GM19372 (cell line): Measurements from ENCODE around the gene TECR.
A peak's percentile ranks its signal among the peaks of the same experiment; 100 is the strongest.
"Not testable (repeated sequence)": the region's sequence is repeated elsewhere in the genome, so short reads cannot be mapped to it uniquely, and the experiment has no call there.

Experiments
- ATAC-seq: cut with Tn5 transposase; IDR thresholded peaks from one replicate; pipeline ENCODE4 v1.9.1; 2021; ENCODE audit warnings: mild to moderate bottlenecking, low read depth, moderate library complexity; ENCODE audit not compliant: unreplicated experiment

Gene TECR

DNA sequence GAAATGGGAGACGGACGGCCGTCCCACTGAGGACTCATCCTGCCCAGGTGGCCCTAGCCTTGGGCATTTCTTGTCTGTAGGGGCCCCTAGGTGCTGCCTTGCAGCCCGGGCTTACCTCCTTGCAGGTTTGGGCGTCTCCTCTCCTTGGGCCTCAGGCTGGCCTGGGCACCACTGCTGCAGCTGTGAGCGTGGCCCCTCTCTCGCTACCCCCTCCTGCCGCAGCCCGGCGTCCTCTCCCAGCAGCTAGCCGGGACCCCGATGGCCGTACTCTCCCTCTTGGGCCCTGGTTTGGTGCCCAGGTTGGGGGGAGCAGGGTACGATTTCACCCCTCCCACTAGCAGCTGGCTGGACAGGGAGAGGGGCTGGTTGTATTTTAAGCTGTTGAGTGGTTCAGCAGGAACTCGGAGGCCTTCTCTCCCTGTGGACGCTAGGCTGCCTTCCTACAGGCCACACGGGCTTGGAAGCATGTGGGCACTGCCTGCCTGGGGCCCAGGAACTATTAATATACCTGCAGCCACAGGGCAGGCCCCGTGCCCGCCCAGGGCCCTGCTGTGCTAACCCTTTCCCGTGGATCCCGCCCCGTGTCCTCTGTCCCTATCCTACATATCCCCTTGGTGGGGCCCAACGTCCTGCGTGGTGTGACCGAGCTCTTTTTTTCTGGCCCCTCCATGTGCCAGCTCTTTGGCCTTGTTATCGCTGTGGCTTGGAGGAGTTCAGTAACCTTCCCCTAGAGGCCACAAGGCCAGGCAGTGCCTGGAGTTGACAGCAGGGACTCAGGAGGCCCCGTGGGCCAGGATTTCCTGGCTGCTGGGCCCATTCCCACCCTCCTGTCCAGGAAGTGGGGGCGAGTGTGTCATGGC lies 30.8 kb downstream of the TECR start:
- ATAC-seq = no peak

- ATAC-seq = no peak
These were observed 31.3 kb downstream of the TECR start for GRCh38 chr19:14560776-14561108.

DNA sequence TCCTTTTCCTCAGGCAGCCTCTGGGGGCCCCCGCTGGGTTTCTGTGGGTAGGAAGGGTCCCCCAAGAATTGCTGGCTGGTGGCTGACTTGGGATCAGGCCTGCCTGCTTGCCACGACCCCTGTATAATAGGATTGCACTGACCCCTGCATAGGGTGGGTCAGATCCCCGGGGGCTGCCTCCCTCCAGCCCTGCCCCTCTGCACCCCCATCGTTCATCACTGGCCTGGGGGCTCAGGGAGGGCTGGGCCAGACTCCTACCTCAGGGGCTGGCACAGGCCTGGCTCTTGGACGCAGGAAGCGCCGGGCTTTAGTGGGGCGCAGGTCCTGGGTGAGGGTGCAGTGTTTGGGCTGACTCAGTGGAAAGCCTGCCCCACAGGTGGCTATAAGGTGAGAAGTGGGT lies 31.9 kb downstream of the TECR start:
- no peak for ATAC-seq

DNA sequence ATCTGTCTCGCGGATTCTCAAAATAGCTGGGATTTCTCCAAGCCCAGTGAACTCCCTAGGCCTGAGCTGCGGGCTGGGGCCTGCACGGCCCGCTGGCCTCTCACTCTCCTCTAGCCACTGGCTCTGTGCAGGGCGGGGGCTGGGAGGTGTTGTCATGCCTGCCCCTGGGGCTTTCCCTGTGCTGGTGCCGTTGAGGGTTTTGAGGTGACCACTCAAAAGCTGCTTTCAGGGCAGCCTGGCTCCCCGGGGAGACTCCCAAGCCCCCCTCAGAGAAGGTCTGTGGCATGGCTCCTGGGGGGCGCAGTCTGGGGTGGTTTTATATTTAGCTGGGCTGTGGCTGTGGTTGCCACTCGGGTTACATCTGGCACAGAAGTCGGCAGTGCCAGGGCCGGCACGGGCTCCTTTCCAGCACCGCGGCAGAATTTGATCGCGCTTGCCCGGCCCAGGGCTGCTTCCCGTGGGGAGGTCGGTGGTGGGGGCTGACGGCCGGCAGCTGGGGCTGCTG lies 32.5 kb downstream of the TECR start:
- no peak for ATAC-seq

DNA sequence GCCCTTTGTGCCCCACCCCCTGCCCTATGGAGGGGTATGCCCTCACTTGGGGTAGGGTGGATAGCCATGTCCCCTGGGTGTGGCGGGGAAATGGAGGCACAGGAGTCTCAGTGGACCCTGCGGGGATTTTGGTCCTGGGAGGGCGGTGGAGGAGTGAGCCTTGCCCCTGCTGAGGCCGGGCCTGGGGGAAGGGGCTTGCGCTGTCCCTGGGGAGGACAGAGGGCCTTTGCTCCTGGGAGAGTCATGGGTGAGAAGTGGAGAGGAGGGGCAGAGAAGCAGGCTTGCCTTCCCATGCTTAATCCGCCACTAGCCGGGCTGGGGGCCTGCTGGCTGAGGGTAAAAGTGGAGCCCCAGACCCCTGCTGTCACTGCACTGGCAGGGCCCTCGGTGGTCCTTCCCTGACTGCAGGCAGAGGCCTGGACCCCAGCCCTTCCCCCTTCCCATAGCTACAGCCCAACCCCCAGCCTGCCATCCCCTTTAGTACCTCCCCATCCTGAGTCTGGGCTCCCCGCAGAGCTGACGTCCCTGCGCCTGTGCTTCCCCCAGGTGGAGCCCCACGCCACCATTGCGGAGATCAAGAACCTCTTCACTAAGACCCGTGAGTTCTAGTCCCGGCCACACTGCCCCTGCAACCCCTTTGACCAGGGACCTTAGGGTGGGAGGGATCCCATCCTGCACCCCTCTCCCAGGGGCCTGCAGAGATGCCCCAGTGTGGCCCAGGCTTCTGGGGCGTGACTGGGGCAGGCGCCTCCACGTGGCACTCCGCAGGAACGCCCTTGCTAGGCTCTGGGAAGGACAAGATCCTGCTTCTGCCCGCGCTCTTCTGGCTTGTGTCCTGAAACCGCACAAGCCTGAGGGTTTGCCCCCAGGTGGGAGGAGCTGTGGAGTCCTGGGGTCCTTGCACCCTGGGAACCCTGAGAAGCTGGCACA lies 33.5 kb downstream of the TECR start:
- no peak for ATAC-seq

DNA sequence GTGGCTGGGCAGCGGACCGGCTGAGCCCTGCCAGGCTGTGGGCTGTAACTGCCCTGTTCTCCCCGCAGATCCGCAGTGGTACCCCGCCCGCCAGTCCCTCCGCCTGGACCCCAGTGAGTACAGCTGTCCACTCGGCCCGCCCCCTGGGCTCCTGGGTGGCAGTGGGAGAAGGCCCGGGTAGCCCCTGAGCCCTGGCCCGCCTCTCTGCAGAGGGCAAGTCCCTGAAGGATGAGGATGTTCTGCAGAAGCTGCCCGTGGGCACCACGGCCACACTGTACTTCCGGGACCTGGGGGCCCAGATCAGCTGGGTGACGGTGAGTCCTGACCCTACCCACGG lies 34.2 kb downstream of the TECR start:
- ATAC-seq = no peak

- ATAC-seq = no peak
These were observed 34.7 kb downstream of the TECR start for GRCh38 chr19:14563989-14564651.

- not testable (repeated sequence) for ATAC-seq
These were observed 35.4 kb downstream of the TECR start for GRCh38 chr19:14564652-14565297.

DNA sequence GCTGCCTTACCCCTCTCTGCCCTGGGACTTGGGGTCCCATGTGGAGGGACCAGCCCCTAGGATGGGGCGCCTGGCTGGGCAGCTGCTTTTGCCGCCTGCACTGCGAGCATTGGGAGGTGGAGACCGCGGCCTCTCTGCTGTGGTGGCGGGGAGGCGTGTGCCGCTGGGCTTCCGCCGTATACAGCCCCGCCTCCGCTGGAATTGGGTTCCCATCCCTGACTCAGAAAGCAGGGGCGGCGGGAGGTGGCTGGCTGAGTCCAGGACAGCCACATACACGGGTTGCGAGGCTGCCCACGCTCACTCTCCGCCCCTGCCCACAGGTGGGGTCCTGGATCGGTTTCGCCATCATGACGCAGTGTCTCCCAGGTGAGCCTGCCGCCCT lies 35.9 kb downstream of the TECR start:
- ATAC-seq = no peak

DNA sequence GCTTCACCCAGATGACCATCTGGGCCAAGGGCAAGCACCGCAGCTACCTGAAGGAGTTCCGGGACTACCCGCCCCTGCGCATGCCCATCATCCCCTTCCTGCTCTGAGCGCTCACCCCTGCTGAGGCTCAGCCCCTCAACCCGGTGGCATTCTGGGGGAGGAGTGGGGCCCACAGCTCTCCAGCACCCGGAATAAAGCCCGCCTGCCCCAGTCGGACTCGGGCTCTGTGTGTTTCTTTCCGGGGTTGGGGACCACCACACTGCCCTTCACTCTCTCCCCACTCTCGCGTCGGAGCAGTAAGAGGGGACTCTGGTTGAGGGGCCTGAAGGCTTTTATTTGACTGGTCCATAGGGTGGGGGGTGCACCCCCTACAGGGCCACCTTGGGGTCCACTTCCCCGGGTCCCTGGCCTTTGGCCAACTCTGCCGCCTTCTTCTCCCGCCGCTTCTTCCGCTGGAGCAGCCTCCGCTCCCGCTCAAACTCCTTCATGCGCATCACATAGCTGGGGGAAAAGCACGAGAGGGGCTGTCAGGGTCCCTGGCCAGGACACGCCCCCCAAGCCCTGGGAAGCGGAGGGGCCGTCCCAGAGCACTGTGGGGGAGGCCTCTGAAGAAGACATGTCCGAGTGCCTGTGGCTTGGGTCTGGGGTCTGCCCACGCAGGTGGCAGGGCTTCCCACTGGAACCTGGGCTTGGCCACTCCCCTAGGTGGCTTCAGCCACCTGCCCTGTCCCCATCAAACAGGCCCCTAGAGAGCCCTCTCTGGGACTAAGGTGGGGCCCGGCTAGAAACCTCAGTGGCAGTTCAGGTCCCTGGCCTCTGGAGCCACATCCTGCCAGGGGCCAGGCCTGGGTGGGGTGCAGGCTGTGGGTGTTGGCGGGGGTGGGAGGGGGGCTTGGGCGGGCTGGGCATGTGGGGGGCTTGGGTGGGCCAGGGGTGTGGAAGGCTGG lies 36.6 kb downstream of the TECR start:
- no peak for ATAC-seq

- ATAC-seq = no peak
These were observed 37.3 kb downstream of the TECR start for GRCh38 chr19:14566712-14567077.

DNA sequence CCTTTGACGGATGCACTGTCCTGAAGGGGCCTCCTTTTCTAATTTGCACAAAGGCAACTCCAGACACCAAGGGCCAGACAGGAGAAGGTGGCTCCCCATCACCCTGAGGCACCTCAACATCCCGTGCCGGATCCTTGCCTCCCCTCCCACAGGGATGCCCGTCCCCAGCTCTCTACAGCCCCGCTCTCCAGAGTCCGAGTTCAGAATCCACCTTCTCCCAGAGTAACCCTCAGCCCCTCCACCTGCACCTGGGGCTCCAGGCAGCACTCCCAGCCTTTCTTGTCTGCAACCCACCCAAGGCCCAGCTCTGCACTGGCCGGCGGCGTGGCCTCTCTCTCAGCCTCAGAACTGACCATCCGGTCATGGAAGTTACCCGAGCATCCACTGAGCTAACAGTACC lies 37.7 kb downstream of the TECR start:
- ATAC-seq = no peak

DNA sequence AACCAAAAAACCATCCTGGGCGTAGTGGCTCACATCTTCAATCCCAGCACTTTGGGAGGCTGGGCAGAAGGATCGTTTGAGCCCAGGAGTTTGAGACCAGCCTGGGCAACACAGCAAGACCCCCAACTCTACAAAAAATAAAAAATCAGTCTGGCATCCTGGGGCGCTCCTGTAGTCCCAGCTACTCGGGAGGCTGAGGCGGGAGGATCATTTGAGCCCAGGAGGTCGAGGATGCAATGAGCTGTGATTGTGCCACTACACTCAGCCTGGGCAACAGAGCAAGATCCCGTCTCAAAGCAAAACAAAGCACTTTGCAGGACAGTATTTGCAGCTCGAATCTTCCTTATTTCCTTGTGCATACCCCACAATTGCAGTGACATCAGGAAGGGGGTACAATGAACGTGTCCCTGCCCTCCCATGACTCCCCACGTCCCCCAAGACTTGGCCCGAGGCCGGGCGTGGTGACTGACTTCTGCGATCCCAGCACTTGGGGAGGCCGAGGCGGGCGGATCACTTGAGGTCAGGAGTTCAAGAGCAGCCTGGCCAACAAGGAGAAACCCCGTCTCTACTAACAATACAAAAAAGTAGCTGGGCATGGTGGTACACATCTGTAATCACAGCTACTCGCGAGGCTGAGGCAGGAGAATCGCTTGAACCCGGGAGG lies 41.6 kb downstream of the TECR start:
- no peak for ATAC-seq

DNA sequence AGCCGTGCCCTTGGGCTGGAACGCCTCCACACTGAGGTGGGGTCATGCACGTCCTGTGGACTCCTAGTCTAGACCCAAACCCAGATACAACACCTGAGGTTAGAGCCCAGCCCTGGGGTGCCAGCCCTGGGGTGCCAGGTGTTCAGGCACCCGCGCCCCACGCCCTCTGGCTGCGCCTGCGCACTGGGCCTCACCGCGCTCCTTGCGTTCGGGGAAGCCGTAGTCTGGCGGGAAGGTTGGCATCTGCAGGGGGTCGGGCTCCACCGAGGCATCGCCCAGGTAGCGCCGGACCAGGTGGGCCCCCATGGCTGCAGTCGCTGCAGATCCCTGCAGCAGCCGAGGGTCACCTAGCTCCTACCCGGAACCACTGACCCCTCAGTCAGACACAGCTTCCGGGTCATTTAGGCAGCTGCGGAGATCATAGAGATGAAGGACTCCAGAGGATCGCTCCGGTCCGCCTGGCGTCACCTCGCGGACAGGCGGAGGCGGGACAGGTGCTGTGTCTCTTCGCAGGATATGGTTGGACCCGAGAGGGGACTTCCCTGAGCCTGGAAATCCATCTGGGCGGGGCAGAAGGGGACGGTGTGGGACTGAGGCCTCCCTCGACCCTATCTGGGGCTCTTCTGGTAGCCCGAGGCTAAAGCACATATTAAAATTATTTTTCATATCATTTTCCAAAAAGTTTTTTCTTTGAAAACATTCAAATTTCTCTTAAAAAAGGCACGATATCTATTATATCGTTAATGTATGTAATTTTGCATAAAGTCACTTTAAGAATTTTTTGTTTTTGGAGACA lies 42.5 kb downstream of the TECR start, which contains the start of gene NDUFB7:
NDUFB7 (minus strand) TSS at position 372 of the 796 bp plus-strand sequence; CDS start at position 306, 66 bp downstream.
- peak; percentile 86 for ATAC-seq

DNA sequence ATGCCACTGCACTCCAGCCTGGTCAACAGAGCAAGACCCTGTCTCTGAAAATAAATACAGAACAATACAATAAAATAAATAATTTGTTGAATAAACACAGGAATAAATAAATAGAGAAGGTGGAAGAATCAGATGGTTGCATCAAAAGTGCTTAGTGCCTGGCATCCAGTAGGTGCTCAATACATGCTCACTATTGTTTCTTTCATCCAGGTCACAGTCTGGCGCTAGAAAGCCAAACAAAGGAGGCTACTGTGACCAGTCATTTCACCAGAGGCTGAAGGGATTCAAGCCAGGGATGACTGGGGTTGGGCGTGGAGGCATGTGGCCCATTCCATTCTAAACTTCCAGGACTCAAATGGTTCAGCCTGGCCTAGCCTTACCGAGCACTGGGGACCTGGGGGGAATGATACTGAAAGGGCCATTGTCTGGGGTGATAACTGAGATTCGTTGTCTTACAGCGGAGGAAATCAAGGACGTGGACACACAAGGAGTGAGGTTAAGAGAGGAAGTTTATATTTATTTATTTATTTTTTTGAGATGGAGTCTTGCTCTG lies 46.1 kb downstream of the TECR start:
- no peak for ATAC-seq

DNA sequence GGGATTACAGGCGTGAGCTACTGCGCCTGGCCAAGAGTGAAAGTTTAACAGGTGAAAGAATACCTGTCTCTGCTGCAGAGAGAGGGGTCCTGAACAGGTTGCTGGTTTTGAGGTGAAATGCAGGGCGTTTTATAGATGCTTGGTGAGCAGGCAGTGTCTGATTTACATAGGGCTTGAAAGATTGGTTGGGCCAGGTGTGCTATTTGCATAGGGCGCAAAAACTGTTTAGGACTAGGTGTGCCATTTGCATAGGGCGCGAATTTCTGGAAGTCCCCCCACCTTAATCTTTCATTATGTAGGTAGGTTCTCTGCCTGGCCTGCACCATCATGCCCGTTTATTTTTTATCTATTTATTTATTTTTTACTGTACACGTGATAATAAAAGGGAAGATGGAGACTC lies 47.0 kb downstream of the TECR start:
- no peak for ATAC-seq

GRCh38 chr19:14577264-14577663 lies 47.9 kb downstream of the TECR start:
- ATAC-seq = no peak
